NOMO-1 (cell line): ENCODE results near the gene ENPP7.

Source experiments
- DNase-seq, 2 experiments: peaks; one replicate each; lab custom pipeline; 2025; ENCODE audit not compliant: unreplicated experiment in 2 of 2; lab: John Stamatoyannopoulos, UW

ENPP7 gene

GRCh38 chr17:79789943-79790804 is 59.4 kb downstream of the ENPP7 start:
- DNase-seq, result no peak

GRCh38 chr17:79790805-79791734 is 60.3 kb downstream of the ENPP7 start:
- no peak for DNase-seq

GRCh38 chr17:79791735-79792161 is 61.0 kb downstream of the ENPP7 start:
- no peak for DNase-seq
